ENCODE measurements around the gene DMXL2.
A peak's percentile ranks its signal among the peaks of the same experiment; 100 is the strongest.
"Not testable (repeated sequence)": the region's sequence is repeated elsewhere in the genome, so short reads cannot be mapped to it uniquely, and the experiment has no call there.

DMXL2 gene, protein sequence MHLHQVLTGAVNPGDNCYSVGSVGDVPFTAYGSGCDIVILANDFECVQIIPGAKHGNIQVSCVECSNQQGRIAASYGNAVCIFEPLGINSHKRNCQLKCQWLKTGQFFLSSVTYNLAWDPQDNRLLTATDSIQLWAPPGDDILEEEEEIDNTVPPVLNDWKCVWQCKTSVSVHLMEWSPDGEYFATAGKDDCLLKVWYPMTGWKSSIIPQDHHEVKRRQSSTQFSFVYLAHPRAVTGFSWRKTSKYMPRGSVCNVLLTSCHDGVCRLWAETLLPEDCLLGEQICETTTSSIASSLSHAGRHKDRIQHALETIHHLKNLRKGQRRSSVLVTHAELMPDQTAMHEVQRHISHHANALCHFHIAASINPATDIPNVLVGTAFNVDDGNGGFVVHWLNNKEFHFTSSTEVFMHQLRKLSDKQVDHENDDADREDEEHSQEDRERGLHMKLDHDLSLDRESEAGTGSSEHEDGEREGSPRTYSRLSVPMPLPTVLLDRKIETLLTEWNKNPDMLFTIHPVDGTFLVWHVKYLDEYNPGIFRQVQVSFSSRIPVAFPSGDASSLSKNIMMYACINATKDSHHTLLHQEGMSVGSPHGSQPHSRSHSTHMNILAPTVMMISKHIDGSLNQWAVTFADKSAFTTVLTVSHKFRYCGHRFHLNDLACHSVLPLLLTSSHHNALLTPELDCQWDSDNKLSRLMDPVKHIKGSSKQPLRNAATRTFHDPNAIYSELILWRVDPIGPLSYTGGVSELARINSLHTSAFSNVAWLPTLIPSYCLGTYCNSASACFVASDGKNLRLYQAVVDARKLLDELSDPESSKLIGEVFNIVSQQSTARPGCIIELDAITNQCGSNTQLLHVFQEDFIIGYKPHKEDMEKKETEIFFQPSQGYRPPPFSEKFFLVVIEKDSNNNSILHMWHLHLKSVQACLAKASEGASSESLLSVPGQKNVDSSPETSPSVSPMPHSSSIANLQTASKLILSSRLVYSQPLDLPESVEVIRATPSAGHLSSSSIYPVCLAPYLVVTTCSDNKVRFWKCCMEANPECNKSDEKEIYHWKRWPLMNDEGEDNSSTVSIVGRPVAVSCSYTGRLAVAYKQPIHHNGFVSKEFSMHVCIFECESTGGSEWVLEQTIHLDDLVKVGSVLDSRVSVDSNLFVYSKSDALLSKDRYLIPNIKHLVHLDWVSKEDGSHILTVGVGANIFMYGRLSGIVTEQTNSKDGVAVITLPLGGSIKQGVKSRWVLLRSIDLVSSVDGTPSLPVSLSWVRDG (N-terminal part only)

GRCh38 chr15:51622604-51623370 is at the start of gene DMXL2:
TSS of gene DMXL2 (minus strand) at chr15:51622771. CDS start at chr15:51622545, 226 bp downstream.
- FAIRE-seq: no peak
- DNase-seq (ENCODE audit: low spot score): peak; percentile 78

- FAIRE-seq (no peak), DNase-seq (ENCODE audit: low spot score) (no peak)
Observed at GRCh38 chr15:51672155-51672687, 49.6 kb upstream of the DMXL2 start.

DNA sequence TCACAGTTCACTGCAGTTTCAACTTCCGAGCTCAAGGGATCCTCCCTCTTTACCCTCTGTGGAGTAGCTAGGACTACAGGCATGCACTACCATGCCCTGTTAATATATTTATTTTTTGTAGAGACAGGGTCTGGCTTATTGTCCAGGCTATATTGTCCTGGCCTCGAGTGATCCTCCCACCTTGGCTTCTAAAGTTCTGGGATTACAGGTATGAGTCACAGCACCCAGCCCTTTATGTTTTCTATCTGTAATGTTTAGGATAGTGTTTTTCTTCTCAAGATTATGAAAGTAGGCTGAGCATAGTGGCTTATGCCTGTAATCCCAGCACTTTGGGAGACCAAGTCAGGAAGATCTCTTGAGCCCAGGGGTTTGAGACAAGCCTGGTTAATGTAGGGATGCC is 46.8 kb upstream of the DMXL2 start:
- FAIRE-seq (no peak), DNase-seq (ENCODE audit: low spot score) (no peak)

- FAIRE-seq (no peak), DNase-seq (ENCODE audit: low spot score) (no peak)
Observed at GRCh38 chr15:51668446-51668845, 45.9 kb upstream of the DMXL2 start.

DNA sequence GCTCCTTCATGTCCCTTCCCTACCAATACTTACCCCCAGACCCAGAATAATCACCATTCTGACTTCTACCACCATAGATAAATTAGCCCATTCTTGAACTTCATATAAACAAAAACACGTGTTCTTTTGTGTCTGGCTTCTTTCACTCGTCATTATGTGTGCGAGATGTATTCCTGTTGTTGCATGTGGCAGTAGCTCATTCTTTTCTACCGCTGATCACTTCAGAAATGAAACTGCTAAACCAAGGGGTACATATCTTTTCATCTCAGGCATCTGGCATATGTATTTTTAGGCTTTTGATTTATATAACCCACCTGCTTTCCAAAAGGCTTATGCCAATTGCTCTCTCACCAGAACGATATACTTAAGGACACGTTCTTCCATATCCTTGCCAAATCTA is 44.9 kb upstream of the DMXL2 start:
- FAIRE-seq (no peak), DNase-seq (ENCODE audit: low spot score) (no peak)

DNA sequence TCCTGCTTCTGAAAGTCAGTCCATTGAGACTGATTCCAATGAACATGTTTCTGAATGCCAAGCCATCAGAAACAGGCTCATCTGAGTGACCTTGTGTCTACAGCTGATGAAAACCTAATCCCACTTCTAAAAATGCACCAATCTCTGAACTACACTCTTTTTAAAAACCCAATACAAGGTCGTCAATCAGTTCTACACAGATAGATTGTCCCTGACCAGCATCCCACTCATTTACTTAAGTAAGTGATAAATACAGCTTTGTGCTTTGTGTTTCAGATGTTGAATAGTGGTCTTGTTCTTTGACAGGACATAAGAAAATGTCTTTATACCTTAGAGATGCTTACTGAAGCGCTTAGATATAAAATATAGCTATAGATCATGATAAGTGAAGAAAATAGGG is 38.5 kb upstream of the DMXL2 start:
- FAIRE-seq: no peak

DNA sequence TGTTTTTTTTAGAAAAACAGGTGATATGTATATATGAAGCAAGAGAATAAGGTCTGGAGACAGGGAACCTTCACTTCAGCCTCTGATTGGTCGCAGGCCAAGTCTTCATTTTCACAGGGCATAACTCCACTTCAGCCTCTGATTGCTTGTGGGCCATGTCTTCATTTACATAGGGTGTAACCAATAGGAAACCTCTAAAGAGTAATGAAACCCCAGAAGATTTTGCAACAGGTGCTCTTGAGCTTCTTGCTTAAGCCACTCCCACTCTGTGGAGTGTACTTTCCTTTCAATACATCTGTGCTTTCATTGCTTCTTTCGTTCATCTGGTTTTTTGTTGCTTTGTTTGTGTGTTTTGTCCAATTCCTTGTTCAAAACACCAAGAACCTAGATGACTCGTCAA is 36.1 kb upstream of the DMXL2 start:
- DNase-seq (ENCODE audit: low spot score) (no peak), FAIRE-seq (no peak)

More for the DNA sequence above, 38.5 kb upstream of the DMXL2 start:
- DNase-seq (ENCODE audit: low spot score): no peak

DNA sequence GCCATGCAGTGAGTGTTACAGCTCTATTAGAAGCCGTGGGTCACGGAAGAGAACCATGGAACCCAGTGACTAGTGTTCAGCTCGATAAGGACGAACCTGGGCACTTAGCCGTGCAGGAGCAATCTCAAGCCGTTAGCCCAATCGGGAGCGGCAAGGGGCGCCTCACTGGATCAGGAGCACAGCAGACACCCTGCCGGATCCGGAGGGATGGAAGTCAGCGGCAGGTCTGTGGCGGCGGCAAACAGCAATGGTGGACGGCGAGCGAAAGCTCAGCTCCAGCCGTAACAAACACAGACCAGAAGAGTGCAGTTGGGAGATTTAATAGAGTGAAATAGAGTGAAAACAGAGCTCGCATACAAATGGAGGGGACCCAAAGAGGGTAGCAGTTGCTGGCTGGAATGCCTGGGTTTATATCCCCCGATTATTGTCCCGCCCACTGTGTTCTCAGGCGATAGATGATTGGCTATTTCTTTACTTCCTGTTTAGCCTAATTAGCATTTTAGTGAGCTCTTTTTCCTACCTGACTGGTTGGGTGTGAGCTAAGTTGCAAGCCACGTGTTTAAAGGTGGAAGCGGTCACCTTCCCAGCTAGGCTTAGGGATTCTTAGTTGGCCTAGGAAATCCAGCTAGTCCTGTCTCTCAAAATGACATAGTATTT is 33.0 kb upstream of the DMXL2 start:
- DNase-seq (ENCODE audit: low spot score); FAIRE-seq: not testable (repeated sequence)

DNA sequence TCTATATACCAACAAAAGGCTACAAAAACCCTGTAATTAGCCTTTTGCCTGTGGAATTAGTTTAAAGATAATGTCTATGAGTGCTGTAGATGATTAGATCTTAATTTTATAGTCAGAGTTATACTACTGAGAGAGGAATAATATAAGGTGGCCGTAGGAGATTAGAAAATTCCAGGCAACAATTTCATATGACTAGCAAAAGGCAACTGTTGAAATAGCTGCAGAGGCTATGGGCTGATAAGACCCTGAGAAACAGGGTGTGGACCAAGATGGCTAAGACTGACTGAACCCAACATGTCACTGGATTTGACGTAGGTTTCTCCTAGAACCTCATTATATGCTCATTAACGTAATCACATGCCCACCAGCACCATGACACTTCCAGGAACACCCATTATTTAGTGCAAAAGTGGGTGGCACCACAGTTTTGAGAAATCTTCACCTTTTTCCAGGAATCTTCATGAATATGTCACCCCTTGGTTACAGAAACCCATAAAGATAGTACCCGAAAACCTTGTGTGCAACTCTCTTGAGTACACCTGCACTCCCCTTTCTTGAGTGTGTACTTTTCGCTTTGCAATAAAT is 29.6 kb upstream of the DMXL2 start:
- FAIRE-seq (no peak), DNase-seq (ENCODE audit: low spot score) (no peak)

GRCh38 chr15:51649659-51650521 is 27.3 kb upstream of the DMXL2 start:
- DNase-seq (ENCODE audit: low spot score) (peak; percentile 50), FAIRE-seq (peak; percentile 77)

- not testable (repeated sequence) for DNase-seq (ENCODE audit: low spot score); FAIRE-seq
Observed at GRCh38 chr15:51648643-51649042, 26.1 kb upstream of the DMXL2 start.

- not testable (repeated sequence) for DNase-seq (ENCODE audit: low spot score); FAIRE-seq
Observed at GRCh38 chr15:51648101-51648500, 25.5 kb upstream of the DMXL2 start.

GRCh38 chr15:51647128-51647562 is 24.6 kb upstream of the DMXL2 start:
- peak; percentile 89 for FAIRE-seq
- peak; percentile 71 for DNase-seq (ENCODE audit: low spot score)

DNA sequence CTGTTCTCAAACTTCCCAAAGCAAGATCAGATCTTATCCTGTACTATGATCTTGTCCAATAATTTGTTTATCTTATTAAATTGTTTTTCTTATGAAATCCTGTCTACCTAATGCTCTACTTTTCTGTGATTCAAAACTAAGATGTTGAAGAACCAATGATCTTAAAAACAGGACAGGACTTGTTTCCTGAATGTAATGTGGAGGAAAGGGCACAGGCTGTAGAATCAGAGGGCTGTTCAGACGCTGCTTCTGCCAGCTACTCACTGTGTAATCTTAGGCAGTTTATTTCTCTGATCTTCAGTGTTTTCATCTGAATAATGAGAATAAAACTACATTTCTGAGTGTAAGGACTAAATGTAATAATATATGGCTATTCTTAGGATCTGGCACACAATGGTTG is 20.1 kb upstream of the DMXL2 start:
- FAIRE-seq (no peak), DNase-seq (ENCODE audit: low spot score) (no peak)

DNA sequence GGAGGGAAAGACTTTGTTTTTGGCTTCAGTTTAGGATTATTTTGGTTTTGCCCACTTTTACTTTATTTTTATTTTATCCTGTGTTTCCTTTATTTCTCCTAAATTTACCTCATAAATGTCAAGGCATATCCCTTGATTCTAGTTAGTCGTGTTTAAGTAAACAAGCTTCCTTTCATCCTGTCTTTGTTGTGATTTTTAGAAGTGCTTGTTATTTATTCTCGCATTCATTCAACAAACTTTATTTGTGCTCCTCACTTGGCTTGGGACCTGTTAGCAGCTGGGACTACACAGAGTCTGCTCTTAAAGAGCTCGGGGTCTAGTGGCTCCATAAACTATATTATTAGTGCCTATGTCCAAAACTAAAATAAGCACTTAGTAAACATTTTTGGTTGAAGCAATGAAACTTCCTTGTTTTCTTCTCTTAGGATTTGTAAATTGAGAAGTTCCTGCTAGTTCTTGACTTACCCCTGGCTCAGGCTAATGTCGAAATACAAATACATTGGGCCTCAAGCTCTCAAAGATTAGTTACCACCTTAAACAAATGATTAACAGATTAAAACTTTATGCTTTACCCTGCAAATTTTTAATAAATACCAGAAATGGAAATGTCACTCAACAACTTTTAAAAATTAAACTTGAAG is 19.0 kb upstream of the DMXL2 start:
- DNase-seq (ENCODE audit: low spot score) (no peak), FAIRE-seq (no peak)

- no peak for DNase-seq (ENCODE audit: low spot score)
- FAIRE-seq: no peak
Observed at GRCh38 chr15:51634591-51635198, 12.1 kb upstream of the DMXL2 start.

GRCh38 chr15:51629612-51630011 is 7.0 kb upstream of the DMXL2 start:
- no peak for DNase-seq (ENCODE audit: low spot score)

GRCh38 chr15:51625236-51625635 is 2.7 kb upstream of the DMXL2 start:
- DNase-seq (ENCODE audit: low spot score) (no peak), FAIRE-seq (no peak)

More at GRCh38 chr15:51629612-51630011, 7.0 kb upstream of the DMXL2 start:
- FAIRE-seq: no peak
